Mucosa of rectum (tissue), 2 donors: Measurements from ENCODE around the gene HVCN1.

Source experiments
- H3K27ac ChIP-seq, 2 donors: one replicate each; pipeline ENCODE4 v1.7.0; 2013; ENCODE audit warnings: inconsistent platforms in 2 of 2, low read depth in 2 of 2, low read length in 2 of 2
- H3K27me3 ChIP-seq, 2 donors: one replicate each; pipeline ENCODE4 v1.7.0; 2013; ENCODE audit warnings: low read length in 2 of 2; ENCODE audit not compliant: control insufficient read depth in 2 of 2, insufficient read depth in 2 of 2
- H3K36me3 ChIP-seq, 2 donors: one replicate each; pipeline ENCODE4 v1.7.0; 2013; ENCODE audit warnings: low read length in 2 of 2; ENCODE audit not compliant: control insufficient read depth in 2 of 2, insufficient read depth in 2 of 2
- H3K4me1 ChIP-seq, 2 donors: one replicate each; pipeline ENCODE4 v1.7.0; 2013; ENCODE audit warnings: low read length in 2 of 2, mild to moderate bottlenecking in 1 of 2; ENCODE audit not compliant: control insufficient read depth in 2 of 2, insufficient read depth in 2 of 2
- H3K4me3 ChIP-seq, 2 donors: one replicate each; pipeline ENCODE4 v1.7.0; 2013; ENCODE audit warnings: low read length in 2 of 2
- H3K9ac ChIP-seq, 2 donors: one replicate each; pipeline ENCODE4 v1.7.0; 2013; ENCODE audit warnings: low read length in 2 of 2, low read depth in 1 of 2, mild to moderate bottlenecking in 1 of 2
- H3K9me3 ChIP-seq, 2 donors: one replicate each; pipeline ENCODE4 v1.7.0; 2013; ENCODE audit warnings: low read length in 2 of 2; ENCODE audit not compliant: control insufficient read depth in 2 of 2
- donor health status: healthy.
- donor health status: Normal muscosa, but diverticular disease.

HVCN1 gene

GRCh38 chr12:110600254-110600653, 88.7 kb downstream of the HVCN1 start:
- Histone ChIP-seq H3K27me3 (no peaks in the 10 kb centered on the region), H3K9ac (no peak overlapping the region), H3K27ac (no peak overlapping the region), H3K36me3 (no peaks in the 10 kb centered on the region), H3K4me3 (no peak overlapping the region), H3K4me1 (peaks cover 0 to 2% of the 10 kb centered on the region in 2 donors), H3K9me3 (no peaks in the 10 kb centered on the region)

GRCh38 chr12:110599334-110599733, 89.6 kb downstream of the HVCN1 start:
- no peaks in the 10 kb centered on the region for H3K27me3 ChIP-seq
- H3K4me3 ChIP-seq, result no peak overlapping the region
- peaks cover 0 to 2% of the 10 kb centered on the region in 2 donors for H3K4me1 ChIP-seq
- H3K9ac ChIP-seq, result no peak overlapping the region
- H3K27ac ChIP-seq, result no peak overlapping the region
- no peaks in the 10 kb centered on the region for H3K36me3 ChIP-seq
- no peaks in the 10 kb centered on the region for H3K9me3 ChIP-seq
